GM18867 (cell line): Measurements from ENCODE around the gene MRPL51.

Experiments used
- ATAC-seq: cut with Tn5 transposase; IDR thresholded peaks from one replicate; pipeline ENCODE4 v1.9.1; 2021; ENCODE audit warnings: mild to moderate bottlenecking, moderate library complexity; ENCODE audit not compliant: unreplicated experiment

MRPL51 gene

GRCh38 chr12:6462234-6462995, 30.6 kb downstream of the MRPL51 start:
- no peak for ATAC-seq

GRCh38 chr12:6461401-6462233, 31.4 kb downstream of the MRPL51 start:
- ATAC-seq, result peak; percentile 69

- no peak for ATAC-seq
These were observed 32.2 kb downstream of the MRPL51 start for GRCh38 chr12:6460751-6461371.

GRCh38 chr12:6459004-6459337, 34.1 kb downstream of the MRPL51 start:
- ATAC-seq, result no peak

- no peak for ATAC-seq
These were observed 34.6 kb downstream of the MRPL51 start for GRCh38 chr12:6458281-6459003.

GRCh38 chr12:6457220-6457945, 35.7 kb downstream of the MRPL51 start:
- no peak for ATAC-seq

GRCh38 chr12:6452944-6453630, 40.0 kb downstream of the MRPL51 start:
- ATAC-seq, result no peak

GRCh38 chr12:6452245-6452943, 40.7 kb downstream of the MRPL51 start:
- ATAC-seq, result no peak

GRCh38 chr12:6451348-6452244, 41.5 kb downstream of the MRPL51 start, which contains the start of gene TAPBPL:
TSS of gene TAPBPL (plus strand) at chr12:6452042. CDS start at chr12:6452249, 207 bp downstream.
- peak; percentile 66 for ATAC-seq

GRCh38 chr12:6450869-6451347, 42.2 kb downstream of the MRPL51 start:
- ATAC-seq, result no peak

GRCh38 chr12:6450091-6450868, 42.8 kb downstream of the MRPL51 start:
- ATAC-seq, result no peak

GRCh38 chr12:6444704-6445688, 48.1 kb downstream of the MRPL51 start, which contains the start of gene CD27:
TSS of gene CD27 (plus strand) at chr12:6444955. CDS start at chr12:6445096, 141 bp downstream.
- no peak for ATAC-seq

GRCh38 chr12:6444031-6444430, 49.0 kb downstream of the MRPL51 start:
- ATAC-seq, result no peak

- ATAC-seq, result peak; percentile 36
These were observed 49.6 kb downstream of the MRPL51 start for GRCh38 chr12:6443361-6443983.

GRCh38 chr12:6442836-6443235, 50.2 kb downstream of the MRPL51 start:
- ATAC-seq, result no peak
